HG02759 (cell line): ENCODE results near the gene PKDCC.

ENCODE experiments used
- ATAC-seq: cut with Tn5 transposase; IDR thresholded peaks from one replicate; pipeline ENCODE4 v1.9.1; 2021; ENCODE audit warnings: mild to moderate bottlenecking, moderate library complexity; ENCODE audit not compliant: unreplicated experiment

The PKDCC gene

DNA sequence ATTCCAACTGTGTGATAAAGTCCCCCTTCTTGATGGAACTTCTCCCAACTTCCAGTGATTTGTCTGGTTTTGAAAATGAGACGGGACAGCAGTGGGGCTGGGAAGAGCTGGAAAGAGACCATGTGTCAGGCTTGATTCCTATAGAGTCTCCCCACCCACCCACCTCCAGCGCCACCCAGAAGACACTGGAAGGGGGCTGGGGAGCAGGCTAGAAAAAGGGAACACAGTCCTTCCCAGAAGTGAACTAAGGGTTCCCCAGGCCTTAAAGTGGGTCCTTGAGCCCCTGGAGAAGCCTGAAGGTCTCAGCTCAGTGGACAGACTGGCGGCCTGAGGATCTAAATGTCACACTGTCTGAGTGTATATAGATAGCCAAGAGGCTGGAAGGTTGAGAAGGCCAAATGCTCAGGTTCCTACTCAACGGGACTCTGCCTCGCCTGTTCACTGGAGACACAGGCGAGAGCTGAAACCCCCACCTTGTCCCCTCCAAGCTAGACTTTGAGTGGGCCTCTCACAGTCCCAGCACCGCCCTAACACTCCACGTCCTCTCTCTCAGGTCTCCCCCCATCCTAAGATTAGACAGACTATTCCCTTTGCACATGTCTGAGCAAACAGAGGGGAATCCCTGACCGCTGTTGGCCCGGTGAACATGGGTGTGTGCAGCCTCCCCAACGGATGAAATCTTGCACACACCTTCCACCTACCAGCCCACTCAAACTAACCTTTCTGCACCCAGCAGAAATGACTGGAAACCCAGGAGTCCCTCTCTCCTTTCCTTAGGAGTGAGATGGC lies 1.6 kb downstream of the PKDCC start:
- ATAC-seq = no peak

DNA sequence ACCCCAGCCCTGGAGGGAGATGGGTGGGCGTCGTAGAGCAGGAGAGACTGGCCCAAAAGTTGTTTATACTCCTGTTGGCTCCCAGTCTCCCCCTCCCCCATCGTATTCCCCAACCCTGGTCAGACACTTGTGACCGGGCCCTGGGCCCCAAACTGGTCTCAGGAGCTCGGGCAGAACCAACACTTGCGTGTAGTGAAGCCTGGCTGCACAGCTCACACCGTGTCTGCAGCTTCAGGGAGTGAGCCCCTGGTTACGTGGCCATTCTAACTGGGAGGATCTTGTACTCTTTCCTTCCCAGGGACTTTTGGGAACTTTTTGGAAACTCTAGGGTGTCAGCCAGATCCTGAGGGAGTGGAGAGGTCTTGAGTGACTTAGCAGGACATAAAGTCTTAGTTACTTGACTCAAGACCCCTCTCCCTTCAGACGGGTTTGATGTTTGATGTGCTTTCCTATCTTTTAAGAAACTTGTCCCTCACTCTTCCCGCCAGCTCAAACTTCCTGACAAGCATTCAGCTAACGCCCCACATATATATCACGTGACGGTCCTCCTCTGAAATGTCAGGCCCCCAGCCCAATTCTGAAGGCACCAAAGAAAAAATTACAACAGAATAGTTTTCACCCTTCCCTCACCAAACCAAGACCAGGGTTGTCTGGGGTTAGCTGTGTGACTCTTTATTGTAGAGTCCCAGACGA lies 2.3 kb downstream of the PKDCC start:
- ATAC-seq = no peak

DNA sequence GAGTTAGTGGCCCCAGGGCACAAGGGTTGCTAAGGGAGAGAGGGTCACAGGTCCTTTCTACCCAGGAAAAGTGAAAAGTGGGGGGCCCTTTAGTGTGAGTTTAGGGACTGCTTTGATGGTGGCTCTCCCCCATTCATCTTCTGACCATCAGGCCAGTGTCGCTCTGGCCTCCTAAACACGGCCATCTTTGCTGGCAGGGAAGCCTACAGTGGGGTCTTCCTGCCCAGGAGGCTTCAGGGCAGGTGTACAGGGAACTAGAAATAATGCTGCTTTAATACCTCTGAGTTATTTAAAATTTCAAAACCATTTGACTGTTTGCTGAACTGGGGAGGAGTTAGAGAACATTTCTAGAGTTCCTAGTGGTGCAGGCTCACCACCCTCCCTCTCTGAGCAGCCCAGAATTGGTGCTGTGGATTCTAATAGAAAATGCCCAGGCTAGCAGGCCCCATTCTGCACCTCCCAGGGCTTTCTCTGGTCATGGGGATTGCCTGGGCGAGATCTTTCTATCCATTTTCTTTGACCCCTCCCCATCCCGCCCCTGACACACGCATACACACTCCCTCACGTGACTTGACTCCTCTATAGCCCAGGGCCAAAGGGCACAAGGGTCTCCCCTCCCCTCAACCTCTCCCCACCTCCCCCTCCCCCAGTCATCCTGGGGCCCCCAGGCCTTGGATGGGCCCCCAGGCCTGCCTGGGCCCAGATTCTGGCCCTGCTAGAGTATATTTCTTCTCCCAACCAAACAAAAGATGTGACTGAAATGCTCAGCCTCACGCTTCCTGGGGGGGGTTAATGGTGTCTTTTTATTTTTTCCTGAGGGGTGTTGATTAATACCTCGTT lies 3.1 kb downstream of the PKDCC start:
- no peak for ATAC-seq

DNA sequence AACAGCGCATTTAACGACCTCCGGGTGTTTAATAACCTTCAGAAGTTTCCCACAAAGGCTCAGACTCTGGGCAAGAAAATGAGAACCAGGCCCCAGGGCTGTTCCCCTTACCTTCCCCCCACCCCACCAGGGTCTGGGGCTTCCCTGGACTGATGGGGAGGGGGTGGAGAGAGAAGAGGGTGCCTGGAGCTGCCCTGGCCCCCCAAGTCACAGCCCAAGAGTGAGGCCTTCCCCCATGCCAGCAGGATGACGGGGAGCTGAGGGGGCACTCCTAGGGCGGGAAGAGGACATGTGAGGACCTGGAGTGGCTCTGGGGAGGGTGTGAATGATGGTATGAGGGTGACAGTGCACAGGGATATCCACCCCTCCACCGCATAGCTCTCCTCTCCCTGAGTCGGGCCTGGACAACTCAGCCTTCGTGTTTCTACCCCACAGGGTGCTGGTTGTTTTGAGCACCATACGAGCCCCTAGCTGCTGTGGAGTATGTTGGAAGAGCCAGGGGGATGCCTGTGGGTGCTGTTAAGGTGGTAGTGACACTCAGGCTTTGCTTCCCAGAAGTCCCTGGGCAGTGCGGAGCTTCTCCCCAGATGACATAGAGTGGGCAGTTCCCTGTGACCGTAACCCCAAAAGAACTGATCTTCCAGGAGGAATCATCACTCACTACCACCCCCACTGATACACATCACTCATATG lies 3.9 kb downstream of the PKDCC start:
- ATAC-seq = no peak

DNA sequence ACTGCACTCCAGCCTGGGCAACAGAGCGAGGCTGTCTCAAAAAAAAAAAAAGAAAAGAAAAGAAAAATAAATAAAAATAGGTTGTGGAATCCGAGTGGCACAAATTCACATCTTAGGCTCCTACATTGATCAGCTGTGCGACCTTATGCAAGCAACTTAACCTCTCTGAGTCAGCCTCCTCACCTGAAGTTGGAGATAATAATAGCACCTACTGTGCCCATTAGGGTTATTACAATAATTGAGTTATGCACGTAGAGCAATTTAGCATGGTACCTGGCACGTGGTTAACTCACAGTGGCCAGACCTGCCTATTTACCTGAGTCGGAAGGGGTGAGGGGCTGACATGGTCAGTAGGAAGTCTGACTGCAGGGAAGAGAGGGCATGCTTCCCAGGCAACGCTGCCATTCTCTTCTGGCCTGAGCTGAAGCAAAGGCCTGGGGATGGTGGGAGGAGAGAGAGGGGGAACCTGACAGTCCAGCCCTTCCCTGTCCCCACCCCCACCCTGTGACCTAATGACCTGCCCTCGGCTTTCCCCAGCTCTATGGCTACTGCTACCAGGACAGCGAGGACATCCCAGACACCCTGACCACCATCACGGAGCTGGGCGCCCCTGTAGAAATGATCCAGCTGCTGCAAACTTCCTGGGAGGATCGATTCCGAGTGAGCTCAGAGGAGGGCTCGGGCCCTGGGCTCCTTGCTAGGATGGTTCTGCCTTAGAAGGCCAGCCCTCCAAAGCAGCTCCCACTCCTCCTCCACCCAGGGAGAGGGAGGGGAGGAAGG lies 5.1 kb downstream of the PKDCC start:
- no peak for ATAC-seq

DNA sequence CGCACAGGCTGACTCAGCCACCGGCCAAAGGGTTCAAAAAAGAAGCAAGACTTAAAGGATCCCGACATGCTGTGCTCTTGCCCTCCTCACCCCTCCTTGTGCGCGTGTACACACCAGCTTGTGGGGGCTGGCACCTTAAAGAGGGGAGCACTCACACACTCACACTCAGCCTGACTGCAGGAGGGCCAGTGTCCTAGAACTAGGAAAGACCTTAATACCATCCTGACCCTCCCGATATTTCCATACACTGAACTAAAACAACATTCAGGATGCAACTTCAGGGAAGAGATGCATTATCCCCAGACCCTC lies 5.6 kb downstream of the PKDCC start:
- no peak for ATAC-seq

DNA sequence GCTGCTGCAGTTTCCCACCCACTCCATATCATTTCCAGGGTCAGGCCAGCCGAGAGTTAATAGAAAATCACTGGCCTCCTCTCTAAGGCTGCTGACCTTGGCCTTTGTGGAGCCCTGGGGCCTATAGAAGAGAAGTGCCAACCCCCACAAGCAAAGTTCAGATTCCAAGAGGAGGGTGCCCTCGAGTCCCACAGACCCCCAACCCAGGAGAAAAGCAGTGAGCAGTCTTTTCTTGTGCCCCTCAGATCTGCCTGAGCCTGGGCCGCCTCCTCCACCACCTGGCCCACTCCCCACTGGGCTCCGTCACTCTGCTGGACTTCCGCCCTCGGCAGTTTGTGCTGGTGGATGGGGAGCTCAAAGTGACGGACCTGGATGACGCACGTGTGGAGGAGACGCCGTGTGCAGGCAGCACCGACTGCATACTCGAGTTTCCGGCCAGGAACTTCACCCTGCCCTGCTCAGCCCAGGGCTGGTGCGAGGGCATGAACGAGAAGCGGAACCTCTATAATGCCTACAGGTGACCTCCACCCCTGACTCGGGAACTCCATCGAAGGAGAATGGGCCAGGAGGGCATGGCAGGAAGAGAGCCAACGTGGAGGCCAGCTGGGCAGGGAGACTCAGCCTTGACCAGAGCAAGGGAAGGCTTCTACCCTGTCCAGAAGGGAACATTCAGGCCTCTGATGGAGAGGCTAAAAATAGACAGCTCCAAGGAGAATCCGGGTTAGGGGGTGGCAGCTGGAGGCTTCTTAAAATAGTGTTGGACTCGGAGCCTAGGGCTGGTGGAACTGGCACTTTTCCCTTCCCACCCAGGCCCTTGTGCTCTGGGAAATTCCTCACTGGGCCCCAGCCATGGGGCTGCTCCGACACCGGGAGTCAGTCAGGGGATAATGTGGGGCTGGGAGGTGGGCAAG lies 6.2 kb downstream of the PKDCC start:
- no peak for ATAC-seq

DNA sequence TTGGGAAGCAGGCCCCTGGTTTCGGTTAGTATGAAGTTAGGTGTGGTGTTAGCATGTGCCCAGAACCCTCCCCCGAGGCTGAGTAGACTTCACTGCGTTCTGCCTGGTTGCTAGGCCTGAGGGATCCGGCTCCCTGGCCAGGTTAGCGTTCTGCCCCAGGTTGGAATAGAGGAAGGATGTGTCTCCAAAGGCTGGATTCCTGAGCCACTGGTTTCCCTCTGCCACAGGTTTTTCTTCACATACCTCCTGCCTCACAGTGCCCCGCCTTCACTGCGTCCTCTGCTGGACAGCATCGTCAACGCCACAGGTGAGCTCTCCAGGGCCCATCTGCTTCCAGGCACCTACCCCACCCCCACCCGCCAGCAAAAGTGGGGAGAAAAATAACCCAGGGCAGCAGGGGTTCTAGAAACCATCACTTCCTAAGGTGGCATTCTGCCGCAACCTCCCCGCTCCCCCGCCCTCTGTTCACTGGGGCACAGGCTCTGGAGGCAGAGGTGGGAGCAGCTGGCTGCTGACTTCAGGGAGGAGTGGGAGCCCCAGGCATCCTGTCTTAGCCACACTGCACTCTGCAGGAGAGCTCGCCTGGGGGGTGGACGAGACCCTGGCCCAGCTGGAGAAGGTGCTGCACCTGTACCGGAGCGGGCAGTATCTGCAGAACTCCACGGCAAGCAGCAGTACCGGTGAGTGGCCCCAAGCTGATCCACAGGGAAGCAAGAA lies 7.1 kb downstream of the PKDCC start:
- ATAC-seq = no peak

DNA sequence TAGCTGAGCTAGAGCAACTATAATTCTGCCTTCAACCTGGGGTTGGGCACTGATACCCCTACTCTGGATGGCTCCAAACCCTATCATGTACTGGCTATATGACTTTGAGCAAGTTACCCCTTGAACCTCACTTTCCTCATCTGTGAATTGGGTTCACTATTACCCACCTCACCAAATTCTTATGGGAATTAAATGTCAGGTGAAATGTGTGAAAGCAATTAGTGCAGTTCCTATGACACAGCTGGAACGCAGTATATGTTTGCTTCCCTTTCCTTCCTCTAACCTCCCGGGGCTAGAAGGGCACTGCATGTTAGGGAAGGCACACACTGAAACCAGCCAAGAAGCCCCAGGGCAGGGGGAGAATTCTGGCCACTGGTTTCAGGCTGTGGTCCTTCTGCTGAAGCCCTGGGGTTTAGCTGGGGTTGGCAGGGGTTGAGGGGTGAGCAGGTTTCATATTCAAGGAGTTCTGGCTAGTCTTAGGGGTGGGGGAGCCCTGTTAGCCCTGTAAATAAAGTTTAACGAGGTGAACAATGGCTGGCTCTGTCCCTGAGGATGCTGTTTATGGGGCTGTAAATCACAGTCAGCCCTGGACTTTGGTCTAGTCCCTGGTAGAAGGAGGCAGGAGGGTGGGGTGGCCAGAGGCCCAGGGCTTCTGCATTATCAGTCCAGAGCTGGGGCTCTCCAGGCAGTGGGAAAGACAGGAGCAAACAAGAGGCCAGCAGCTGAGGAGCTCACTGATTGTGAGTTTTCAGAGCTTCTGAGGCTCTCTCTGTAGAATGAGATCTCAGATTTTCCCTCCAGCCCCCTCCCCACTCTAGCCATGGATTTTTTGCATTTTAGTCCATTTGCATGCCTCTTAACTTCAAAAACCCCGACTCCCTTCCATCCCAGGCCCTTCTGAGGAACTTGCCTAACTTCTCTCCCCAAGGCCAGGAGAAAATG lies 8.0 kb downstream of the PKDCC start:
- ATAC-seq = no peak

DNA sequence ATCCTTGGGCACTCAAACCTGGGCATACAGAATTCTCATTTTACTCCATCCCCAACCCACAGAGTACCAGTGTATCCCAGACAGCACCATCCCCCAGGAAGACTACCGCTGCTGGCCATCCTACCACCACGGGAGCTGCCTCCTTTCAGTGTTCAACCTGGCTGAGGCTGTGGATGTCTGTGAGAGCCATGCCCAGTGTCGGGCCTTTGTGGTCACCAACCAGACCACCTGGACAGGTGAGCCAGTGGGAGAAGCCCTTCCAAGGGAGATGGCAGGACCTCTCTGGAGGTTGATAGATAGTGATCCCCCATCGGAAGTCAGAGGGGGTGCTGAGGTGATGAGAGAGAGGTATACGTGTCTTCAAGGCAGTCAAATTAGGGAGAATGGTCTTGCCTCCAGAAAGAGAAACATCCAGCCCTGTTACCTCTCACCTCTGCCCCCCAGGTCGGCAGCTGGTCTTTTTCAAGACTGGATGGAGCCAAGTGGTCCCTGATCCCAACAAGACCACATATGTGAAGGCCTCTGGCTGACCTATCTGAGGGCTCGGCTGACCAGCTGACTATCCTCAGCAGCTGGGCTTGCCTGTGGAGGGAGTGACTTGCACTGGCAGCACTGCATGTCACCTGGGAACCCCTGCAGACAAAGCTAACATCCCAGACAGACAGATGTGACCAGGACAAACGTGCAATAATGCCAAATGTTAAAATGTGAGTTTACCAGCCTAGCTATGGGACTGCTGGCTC lies 9.5 kb downstream of the PKDCC start:
- no peak for ATAC-seq

DNA sequence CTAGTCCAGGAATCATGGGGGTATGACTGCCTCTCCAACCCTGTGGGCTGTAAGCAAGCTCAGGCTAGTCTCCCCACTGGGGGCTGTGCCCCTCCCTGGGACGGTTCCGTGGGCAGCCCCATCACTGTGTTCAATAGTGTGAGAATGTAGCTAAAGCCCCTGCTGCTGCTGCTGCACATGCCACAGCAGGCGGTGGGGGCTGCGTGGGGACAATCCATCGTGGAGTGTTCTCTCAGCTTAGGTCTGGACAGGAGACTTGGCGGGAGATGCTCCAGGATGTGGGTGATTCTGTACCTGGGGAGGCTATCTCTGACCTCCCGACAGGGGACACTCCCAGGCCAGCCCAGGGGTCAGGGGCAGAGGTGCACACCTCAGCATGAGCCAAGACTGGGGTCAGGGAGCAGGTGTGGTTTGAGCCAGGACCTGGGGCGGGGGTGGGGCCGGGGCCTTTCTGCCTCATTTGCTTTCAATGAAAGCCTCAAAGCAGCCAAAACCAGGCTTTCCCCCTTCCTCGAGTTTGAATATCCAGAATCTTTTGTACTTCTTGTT lies 10.2 kb downstream of the PKDCC start:
- no peak for ATAC-seq

DNA sequence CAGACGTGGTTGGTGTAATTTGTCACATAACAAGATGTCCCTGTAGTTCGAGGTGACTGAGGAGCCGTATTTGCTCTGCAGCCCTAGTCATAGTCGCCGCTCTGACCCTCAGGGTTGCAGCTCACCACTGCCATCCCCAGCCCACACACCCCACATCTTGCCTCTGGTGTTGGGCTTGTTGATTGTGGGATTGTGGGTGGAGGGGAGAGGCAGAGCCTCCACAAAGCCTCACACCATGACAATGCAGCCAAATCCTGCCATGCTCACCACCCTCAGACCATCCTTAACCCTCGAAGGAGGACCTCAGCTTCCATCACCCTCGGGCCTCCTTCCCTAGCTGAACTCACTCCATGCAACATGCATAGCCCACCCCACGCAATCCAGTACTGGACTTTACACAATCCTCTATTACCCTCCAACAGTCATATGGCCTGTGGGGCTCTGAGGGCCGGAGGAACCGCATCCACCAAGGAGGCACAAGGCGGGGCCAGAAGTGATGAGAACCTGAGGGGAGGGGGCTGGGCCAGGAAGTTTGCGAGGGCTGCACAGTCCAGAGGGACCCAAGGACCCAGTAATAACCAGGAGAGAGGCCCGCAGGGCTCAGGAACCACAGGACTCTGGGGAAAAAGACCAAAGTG lies 11.6 kb downstream of the PKDCC start:
- no peak for ATAC-seq

DNA sequence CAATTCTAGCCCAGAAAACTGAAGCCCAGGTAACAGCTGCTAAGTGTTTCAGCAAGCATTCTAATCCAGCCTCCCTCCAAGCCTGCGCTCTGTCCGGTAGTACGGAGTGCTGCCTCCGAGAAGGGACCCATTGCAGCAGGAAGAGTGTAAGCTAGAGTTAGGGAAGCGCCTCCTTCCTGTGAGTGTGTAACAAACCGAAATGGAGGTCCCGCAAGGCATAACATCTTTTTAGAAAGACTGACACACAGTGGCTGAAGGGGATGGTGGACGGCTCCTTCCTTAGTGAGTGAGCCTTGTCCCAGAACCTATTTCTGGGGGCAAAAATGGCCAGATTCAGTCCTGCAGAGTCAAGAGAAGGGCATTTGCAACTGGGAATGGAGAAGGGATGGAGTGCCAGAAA lies 12.2 kb downstream of the PKDCC start:
- no peak for ATAC-seq

DNA sequence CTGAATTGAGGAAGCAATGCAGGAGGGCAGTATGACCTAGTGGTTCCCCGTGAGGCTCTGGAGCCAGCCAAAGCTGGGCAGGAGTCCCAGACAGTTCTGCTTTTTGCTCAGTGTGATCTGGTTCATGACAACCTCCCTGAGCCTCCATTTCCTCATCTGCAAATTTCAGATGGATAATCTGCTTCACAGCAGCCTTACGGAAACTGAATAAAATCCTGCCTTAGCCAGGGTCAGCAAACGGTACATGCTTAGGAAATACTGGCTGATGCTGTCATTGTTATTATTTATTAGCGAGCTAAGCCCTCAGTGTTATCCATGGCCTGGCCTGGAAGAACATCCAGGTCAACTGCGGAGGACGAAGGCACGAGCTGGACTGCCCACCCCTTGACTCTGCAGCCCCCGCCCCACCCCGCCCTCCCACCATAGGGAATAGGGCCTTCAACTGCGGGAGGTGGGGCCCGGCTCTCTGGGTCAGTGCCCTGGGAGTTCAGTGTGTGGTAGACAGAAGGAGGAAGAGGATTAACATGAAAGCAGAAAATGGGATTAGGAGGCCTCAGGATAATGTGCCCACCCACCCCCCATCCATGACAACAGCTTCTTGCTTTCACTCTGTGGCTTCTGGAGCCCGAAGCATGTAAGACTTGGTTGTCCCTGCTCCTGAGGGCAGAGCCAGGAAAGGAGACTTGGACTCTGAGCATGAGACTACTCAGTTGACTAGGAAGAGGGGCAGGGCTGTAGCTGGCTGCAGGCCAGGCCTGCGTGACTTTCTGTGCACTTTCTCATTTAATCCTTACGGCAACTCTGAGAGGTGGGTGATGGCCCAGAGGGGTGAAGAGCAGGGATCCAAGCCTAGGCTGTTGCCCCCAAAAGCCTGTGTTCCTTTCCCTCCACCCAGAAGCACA lies 13.1 kb downstream of the PKDCC start:
- ATAC-seq = no peak

DNA sequence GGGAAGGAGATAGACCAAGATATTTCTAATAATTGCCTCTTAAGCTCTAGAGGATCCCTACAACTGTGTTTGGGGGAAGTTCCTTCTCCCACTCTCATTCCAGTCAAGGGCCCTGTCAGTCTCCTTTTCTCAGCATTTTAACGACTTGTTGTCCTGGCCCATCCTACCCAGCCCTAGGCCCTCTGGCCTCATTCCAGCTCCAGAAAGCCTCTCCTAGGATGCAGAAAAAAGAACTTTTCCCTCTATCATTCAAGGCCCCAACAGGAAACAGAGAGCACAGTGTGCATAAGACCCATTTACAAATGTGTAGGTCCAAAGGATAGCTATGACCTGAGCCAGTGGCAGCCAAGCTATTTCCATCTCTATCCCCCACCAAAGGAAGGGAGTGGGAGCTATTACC lies 14.0 kb downstream of the PKDCC start:
- ATAC-seq = no peak
